Measurements from ENCODE around the gene ZMYND15. TPM values are rescaled to one million over a fixed set of nuclear protein-coding genes. Genes with fewer than 3 reads are reported as not detected.

ZMYND15 gene
- total RNA-seq, 1 experiment from 2014 or later: 0.17 TPM

DNA sequence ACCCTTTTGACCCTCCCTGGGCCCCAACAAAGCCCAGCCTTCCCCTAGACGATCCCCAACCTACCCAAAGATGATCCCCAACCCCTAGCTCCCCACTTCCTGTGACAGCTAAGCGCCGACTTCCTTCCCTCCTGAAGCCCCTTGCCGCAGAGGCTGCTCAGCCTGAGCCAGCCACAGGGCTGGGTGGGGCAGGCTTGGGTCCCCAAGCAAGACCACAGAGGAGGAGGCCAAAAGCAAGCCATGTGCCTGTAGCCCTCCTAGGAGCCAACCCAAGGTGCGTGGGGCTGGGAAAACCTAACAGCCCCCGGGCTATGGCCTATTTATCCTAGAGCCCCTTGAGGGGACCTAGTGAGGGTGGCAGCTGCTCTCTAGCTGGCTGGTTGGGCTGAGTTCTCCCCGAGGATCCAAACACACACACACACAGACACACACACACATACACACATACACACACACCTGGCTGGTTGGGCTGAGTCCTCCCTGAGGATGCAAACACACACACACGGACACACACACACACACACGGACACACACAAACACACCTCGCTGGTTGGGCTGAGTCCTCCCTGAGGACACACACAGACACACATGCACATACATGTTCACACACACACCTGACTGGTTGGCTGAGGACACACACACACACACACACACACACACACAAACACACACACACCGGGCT, 24.4 kb upstream of the ZMYND15 start:
- H3K36me3 ChIP-seq (ENCODE audit: insufficient read depth, low read length, poor library complexity, severe bottlenecking): peaks cover 17% of the 10 kb centered on the region
- intact Hi-C loops (cut with micrococcal nuclease; ENCODE audit: unreplicated experiment): no loop called here
- H3K4me1 ChIP-seq (ENCODE audit: insufficient read depth, low read length, poor library complexity, severe bottlenecking): peaks cover 12% of the 10 kb centered on the region
- no peak for TF ChIP-seq EZH2 (IDR thresholded peaks at IDR 0.05; ENCODE audit: borderline replicate concordance, low read depth, low read length, poor library complexity, severe bottlenecking)
- TF ChIP-seq, protein P1, sequence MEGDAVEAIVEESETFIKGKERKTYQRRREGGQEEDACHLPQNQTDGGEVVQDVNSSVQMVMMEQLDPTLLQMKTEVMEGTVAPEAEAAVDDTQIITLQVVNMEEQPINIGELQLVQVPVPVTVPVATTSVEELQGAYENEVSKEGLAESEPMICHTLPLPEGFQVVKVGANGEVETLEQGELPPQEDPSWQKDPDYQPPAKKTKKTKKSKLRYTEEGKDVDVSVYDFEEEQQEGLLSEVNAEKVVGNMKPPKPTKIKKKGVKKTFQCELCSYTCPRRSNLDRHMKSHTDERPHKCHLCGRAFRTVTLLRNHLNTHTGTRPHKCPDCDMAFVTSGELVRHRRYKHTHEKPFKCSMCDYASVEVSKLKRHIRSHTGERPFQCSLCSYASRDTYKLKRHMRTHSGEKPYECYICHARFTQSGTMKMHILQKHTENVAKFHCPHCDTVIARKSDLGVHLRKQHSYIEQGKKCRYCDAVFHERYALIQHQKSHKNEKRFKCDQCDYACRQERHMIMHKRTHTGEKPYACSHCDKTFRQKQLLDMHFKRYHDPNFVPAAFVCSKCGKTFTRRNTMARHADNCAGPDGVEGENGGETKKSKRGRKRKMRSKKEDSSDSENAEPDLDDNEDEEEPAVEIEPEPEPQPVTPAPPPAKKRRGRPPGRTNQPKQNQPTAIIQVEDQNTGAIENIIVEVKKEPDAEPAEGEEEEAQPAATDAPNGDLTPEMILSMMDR (conservative IDR thresholded peaks at IDR 0.05; ENCODE audit: low read depth, low read length): no peak
- no peak for DNase-seq (ENCODE audit: low spot score)
- H3K27me3 ChIP-seq (replicated peaks; ENCODE audit: insufficient read depth, low read depth, low read length, poor library complexity): no peaks in the 10 kb centered on the region
- ChIA-PET CTCF (no interaction called here), POLR2A (ENCODE audit: low non-redundant PET) (no interaction called here)
- BruUV-seq (replicated peaks): no TSS peak
- no peak overlapping the region for H3K27ac ChIP-seq (ENCODE audit: low read depth, low read length, poor library complexity, severe bottlenecking)
- H3K4me3 ChIP-seq (ENCODE audit: low read depth, low read length, poor library complexity, severe bottlenecking): no peak overlapping the region
- no peaks in the 10 kb centered on the region for H3K9me3 ChIP-seq (ENCODE audit: low read depth, low read length, poor library complexity, severe bottlenecking)

DNA sequence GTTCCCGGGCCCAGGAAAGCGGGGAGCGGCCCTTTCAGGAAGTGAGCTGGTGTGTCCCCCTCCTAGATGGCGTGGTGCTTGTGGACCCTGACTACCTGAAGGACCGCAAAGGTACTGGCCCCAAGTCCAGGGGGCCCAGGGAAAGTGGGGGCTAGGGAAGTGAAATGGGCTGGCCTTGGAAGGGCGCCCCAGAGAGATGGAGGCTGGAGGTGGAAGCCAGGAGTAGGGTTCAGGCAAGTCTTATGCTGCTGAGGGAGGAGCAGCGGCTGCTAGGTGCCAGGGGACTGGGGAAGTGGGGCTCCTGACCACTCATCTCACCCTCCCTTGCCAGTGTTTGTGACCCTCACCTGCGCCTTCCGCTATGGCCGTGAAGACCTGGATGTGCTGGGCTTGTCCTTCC, 23.6 kb upstream of the ZMYND15 start:
- H3K9me3 ChIP-seq (ENCODE audit: low read depth, low read length, poor library complexity, severe bottlenecking): no peaks in the 10 kb centered on the region
- H3K27ac ChIP-seq (ENCODE audit: low read depth, low read length, poor library complexity, severe bottlenecking): no peak overlapping the region
- H3K4me1 ChIP-seq (ENCODE audit: insufficient read depth, low read length, poor library complexity, severe bottlenecking): peaks cover 10% of the 10 kb centered on the region
- ChIA-PET CTCF (no interaction called here), POLR2A (ENCODE audit: low non-redundant PET) (no interaction called here)
- H3K36me3 ChIP-seq (ENCODE audit: insufficient read depth, low read length, poor library complexity, severe bottlenecking): peaks cover 20% of the 10 kb centered on the region
- no peak for DNase-seq (ENCODE audit: low spot score)
- TF ChIP-seq EZH2 (IDR thresholded peaks at IDR 0.05; ENCODE audit: borderline replicate concordance, low read depth, low read length, poor library complexity, severe bottlenecking): no peak
- TF ChIP-seq, protein P1 (conservative IDR thresholded peaks at IDR 0.05; ENCODE audit: low read depth, low read length): no peak
- H3K4me3 ChIP-seq (ENCODE audit: low read depth, low read length, poor library complexity, severe bottlenecking): no peak overlapping the region
- H3K27me3 ChIP-seq (replicated peaks; ENCODE audit: insufficient read depth, low read depth, low read length, poor library complexity): no peaks in the 10 kb centered on the region
- intact Hi-C loops (cut with micrococcal nuclease; ENCODE audit: unreplicated experiment): no loop called here
- BruUV-seq (replicated peaks): no TSS peak

DNA sequence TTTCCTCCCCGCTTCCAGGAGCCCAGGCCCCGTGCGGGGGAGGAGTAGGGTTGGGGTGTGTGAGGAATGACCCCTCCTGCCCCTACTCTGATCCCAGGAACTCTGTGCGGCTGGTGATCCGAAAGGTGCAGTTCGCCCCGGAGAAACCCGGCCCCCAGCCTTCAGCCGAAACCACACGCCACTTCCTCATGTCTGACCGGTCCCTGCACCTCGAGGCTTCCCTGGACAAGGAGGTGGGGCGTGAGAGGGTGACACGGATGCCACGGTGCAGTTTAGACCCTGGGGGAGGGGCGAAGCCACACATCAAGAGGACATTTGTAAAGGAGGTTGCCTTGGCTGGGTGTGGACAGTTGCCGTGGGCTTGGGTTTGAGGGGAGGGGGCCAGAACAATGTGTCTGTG, 21.8 kb upstream of the ZMYND15 start:
- peaks cover 20% of the 10 kb centered on the region for H3K36me3 ChIP-seq (ENCODE audit: insufficient read depth, low read length, poor library complexity, severe bottlenecking)
- H3K9me3 ChIP-seq (ENCODE audit: low read depth, low read length, poor library complexity, severe bottlenecking): no peaks in the 10 kb centered on the region
- H3K27me3 ChIP-seq (replicated peaks; ENCODE audit: insufficient read depth, low read depth, low read length, poor library complexity): no peaks in the 10 kb centered on the region
- H3K27ac ChIP-seq (ENCODE audit: low read depth, low read length, poor library complexity, severe bottlenecking): no peak overlapping the region
- H3K4me3 ChIP-seq (ENCODE audit: low read depth, low read length, poor library complexity, severe bottlenecking): no peak overlapping the region
- CTCF ChIA-PET: no interaction called here
- intact Hi-C loops (cut with micrococcal nuclease; ENCODE audit: unreplicated experiment): no loop called here
- POLR2A ChIA-PET (ENCODE audit: low non-redundant PET): no interaction called here
- no peaks in the 10 kb centered on the region for H3K4me1 ChIP-seq (ENCODE audit: insufficient read depth, low read length, poor library complexity, severe bottlenecking)
- DNase-seq (ENCODE audit: low spot score): no peak
- BruUV-seq (replicated peaks): no TSS peak
- TF ChIP-seq, protein P1 (conservative IDR thresholded peaks at IDR 0.05; ENCODE audit: low read depth, low read length): no peak
- TF ChIP-seq EZH2 (IDR thresholded peaks at IDR 0.05; ENCODE audit: borderline replicate concordance, low read depth, low read length, poor library complexity, severe bottlenecking): no peak

Measured in A673 (cell line).